ENCODE results near the gene MACROD2.

DNA sequence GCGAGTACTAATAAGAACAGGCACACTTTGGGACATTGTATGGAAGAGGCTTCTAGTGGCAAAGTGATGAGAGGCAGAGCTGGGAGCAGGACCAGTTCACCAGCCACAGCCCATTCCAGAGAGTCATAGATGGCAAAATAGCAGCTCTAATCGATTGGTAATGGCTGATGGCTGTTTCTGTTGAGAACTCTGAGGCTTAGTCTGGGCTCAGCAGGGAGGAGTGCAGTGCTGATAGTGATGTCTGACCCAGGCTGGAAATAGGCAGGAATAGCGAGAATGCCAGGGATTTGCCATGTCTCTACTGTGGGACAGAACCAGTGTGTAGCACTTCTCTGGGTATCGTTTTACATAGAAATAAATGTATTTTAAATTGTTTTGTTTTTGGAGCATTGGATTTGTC lies 962.1 kb downstream of the MACROD2 start:
- TF ChIP-seq JUNB (IDR thresholded peaks at IDR 0.05; ENCODE audit: unreplicated experiment): no peak
- TF ChIP-seq, protein P1, sequence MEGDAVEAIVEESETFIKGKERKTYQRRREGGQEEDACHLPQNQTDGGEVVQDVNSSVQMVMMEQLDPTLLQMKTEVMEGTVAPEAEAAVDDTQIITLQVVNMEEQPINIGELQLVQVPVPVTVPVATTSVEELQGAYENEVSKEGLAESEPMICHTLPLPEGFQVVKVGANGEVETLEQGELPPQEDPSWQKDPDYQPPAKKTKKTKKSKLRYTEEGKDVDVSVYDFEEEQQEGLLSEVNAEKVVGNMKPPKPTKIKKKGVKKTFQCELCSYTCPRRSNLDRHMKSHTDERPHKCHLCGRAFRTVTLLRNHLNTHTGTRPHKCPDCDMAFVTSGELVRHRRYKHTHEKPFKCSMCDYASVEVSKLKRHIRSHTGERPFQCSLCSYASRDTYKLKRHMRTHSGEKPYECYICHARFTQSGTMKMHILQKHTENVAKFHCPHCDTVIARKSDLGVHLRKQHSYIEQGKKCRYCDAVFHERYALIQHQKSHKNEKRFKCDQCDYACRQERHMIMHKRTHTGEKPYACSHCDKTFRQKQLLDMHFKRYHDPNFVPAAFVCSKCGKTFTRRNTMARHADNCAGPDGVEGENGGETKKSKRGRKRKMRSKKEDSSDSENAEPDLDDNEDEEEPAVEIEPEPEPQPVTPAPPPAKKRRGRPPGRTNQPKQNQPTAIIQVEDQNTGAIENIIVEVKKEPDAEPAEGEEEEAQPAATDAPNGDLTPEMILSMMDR (conservative IDR thresholded peaks at IDR 0.05; ENCODE audit: low read depth in 2 of 2): no peak
- TF ChIP-seq, protein P2, sequence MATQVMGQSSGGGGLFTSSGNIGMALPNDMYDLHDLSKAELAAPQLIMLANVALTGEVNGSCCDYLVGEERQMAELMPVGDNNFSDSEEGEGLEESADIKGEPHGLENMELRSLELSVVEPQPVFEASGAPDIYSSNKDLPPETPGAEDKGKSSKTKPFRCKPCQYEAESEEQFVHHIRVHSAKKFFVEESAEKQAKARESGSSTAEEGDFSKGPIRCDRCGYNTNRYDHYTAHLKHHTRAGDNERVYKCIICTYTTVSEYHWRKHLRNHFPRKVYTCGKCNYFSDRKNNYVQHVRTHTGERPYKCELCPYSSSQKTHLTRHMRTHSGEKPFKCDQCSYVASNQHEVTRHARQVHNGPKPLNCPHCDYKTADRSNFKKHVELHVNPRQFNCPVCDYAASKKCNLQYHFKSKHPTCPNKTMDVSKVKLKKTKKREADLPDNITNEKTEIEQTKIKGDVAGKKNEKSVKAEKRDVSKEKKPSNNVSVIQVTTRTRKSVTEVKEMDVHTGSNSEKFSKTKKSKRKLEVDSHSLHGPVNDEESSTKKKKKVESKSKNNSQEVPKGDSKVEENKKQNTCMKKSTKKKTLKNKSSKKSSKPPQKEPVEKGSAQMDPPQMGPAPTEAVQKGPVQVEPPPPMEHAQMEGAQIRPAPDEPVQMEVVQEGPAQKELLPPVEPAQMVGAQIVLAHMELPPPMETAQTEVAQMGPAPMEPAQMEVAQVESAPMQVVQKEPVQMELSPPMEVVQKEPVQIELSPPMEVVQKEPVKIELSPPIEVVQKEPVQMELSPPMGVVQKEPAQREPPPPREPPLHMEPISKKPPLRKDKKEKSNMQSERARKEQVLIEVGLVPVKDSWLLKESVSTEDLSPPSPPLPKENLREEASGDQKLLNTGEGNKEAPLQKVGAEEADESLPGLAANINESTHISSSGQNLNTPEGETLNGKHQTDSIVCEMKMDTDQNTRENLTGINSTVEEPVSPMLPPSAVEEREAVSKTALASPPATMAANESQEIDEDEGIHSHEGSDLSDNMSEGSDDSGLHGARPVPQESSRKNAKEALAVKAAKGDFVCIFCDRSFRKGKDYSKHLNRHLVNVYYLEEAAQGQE (IDR thresholded peaks at IDR 0.05; ENCODE audit: unreplicated experiment): no peak

Measured in GM23338 (cell line).